SK-N-SH (cell line): ENCODE measurements around the gene SERINC1. TPM values are rescaled to one million over a fixed set of nuclear protein-coding genes. Genes with fewer than 3 reads are reported as not detected.

Source experiments
- CTCF ChIA-PET: fragments of 300-600, 350-600 bp; formaldehyde crosslinking; extraction: SDS; loops from one replicate; lab custom pipeline; 2021; lab: Yijun Ruan, JAX
- POLR2A ChIA-PET: fragments of 350-600 bp; sonication (Branson Sonifier 250); formaldehyde crosslinking; extraction: SDS; loops from one replicate; lab custom pipeline; 2020; ENCODE audit warnings: antibody characterized with exemption, inconsistent platforms; lab: Yijun Ruan, JAX
- DNase-seq: peaks from one replicate; pipeline ENCODE4 v3.0.0; 2012
- H2AFZ ChIP-seq: fragments of 200-600 bp; sonication (generic); 2 replicates; pipeline ENCODE4 v1.8.1; 2016; ENCODE audit warnings: antibody characterized with exemption, mild to moderate bottlenecking, low read depth
- H3F3A ChIP-seq: fragments of 200-600 bp; sonication (generic); replicated peaks from 2 replicates; pipeline ENCODE3; 2016; ENCODE audit warnings: antibody characterized with exemption, mild to moderate bottlenecking; ENCODE audit not compliant: insufficient read depth
- H3K27ac ChIP-seq, 2 experiments: fragments of 200-500 bp in 1 of 2; fragments of 200-600 bp in 1 of 2; sonication (Bioruptor generic) in 1 of 2; sonication (generic), shearing (Covaris generic) in 1 of 2; 2 replicates each; pipeline versions ENCODE4 v1.5.1 to v1.6.1; 2014 to 2016; ENCODE audit warnings: low read depth in 2 of 2, inconsistent platforms in 1 of 2, low read length in 1 of 2, mild to moderate bottlenecking in 1 of 2, mixed read lengths in 1 of 2
- H3K27me3 ChIP-seq: fragments of 200-600 bp; sonication (generic), shearing (Covaris generic); 2 replicates; pipeline ENCODE4 v1.6.1; 2016; ENCODE audit warnings: mixed run types; ENCODE audit not compliant: insufficient read depth
- H3K36me3 ChIP-seq, 2 experiments: fragments of 200-500 bp in 1 of 2; fragments of 200-600 bp in 1 of 2; sonication (Bioruptor generic) in 1 of 2; sonication (generic) in 1 of 2; replicated peaks in 1 of 2; 2 replicates each; pipeline versions ENCODE3 to v1.5.1; 2014 to 2016; ENCODE audit warnings: low read length in 1 of 2, mild to moderate bottlenecking in 1 of 2; ENCODE audit not compliant: insufficient read depth in 2 of 2, control insufficient read depth in 1 of 2
- H3K4me1 ChIP-seq, 2 experiments: fragments of 200-500 bp in 1 of 2; fragments of 200-600 bp in 1 of 2; sonication (Bioruptor generic) in 1 of 2; sonication (generic), shearing (Covaris generic) in 1 of 2; 2 replicates each; pipeline versions ENCODE4 v1.5.1 to v1.6.1; 2014 to 2016; ENCODE audit warnings: low read depth in 1 of 2, low read length in 1 of 2, mixed run types in 1 of 2; ENCODE audit not compliant: insufficient read depth in 2 of 2, control insufficient read depth in 1 of 2
- H3K4me2 ChIP-seq: fragments of 200-600 bp; sonication (generic), shearing (Covaris generic); 2 replicates; pipeline ENCODE4 v1.6.1; 2017; ENCODE audit warnings: mixed run types
- H3K4me3 ChIP-seq, 2 experiments: fragments of 200-500 bp in 1 of 2; fragments of 200-600 bp in 1 of 2; sonication (Bioruptor generic) in 1 of 2; sonication (generic), shearing (Covaris generic) in 1 of 2; 2 replicates each; pipeline versions ENCODE4 v1.5.1 to v1.8.1; 2014 to 2016; ENCODE audit warnings: low read depth in 2 of 2, inconsistent platforms in 1 of 2, low read length in 1 of 2, mild to moderate bottlenecking in 1 of 2, mixed read lengths in 1 of 2, moderate library complexity in 1 of 2
- H3K79me2 ChIP-seq: fragments of 200-600 bp; sonication (generic); 2 replicates; pipeline ENCODE4 v1.8.1; 2017; ENCODE audit warnings: mild to moderate bottlenecking; ENCODE audit not compliant: insufficient read depth
- H3K9ac ChIP-seq: fragments of 200-600 bp; sonication (generic); 2 replicates; pipeline ENCODE4 v1.6.1; 2017; ENCODE audit warnings: mixed run types
- H3K9me2 ChIP-seq: fragments of 200-600 bp; sonication (generic); 2 replicates; pipeline ENCODE4 v1.6.1; 2017; ENCODE audit warnings: mixed run types
- H3K9me3 ChIP-seq: fragments of 200-600 bp; sonication (generic); 2 replicates; pipeline ENCODE4 v1.6.1; 2017; ENCODE audit warnings: mixed run types, mild to moderate bottlenecking, moderate library complexity
- H4K20me1 ChIP-seq: fragments of 200-600 bp; sonication (generic); 2 replicates; pipeline ENCODE4 v1.6.1; 2017; ENCODE audit warnings: mild to moderate bottlenecking, mixed run types; ENCODE audit not compliant: insufficient read depth
- CHD2 ChIP-seq: fragments of 150-350 bp; IDR thresholded peaks from 2 replicates; pipeline ENCODE4 v1.6.1; 2018; ENCODE audit warnings: low read length; ENCODE audit not compliant: partially characterized antibody
- ELF1 ChIP-seq: IDR thresholded peaks from 2 replicates; pipeline ENCODE4 v1.4.0; 2012
- FOSL2 ChIP-seq: IDR thresholded peaks from 2 replicates; pipeline ENCODE4 v1.4.0; 2012; ENCODE audit warnings: low read depth, mild to moderate bottlenecking, moderate library complexity, borderline replicate concordance
- FOXJ3 ChIP-seq: sonication (generic); formaldehyde crosslinking; IDR thresholded peaks from 2 replicates; pipeline ENCODE4 v1.5.1; 2020; ENCODE audit warnings: mild to moderate bottlenecking, missing genetic modification reagents
- FOXM1 ChIP-seq: IDR thresholded peaks from 2 replicates; pipeline ENCODE4 v1.4.0; 2012; ENCODE audit warnings: low read depth, mild to moderate bottlenecking
- GABPA ChIP-seq: IDR thresholded peaks from 2 replicates; pipeline ENCODE4 v1.4.0; 2012; ENCODE audit warnings: low read depth, mild to moderate bottlenecking
- GATA2 ChIP-seq: sonication (generic); formaldehyde crosslinking; IDR thresholded peaks from 2 replicates; pipeline ENCODE4 v1.5.0; 2020; ENCODE audit warnings: mild to moderate bottlenecking, missing genetic modification reagents
- JUND ChIP-seq: IDR thresholded peaks from 2 replicates; pipeline ENCODE4 v1.4.0; 2012
- MEF2A ChIP-seq: IDR thresholded peaks from 2 replicates; pipeline ENCODE4 v1.4.0; 2012; ENCODE audit warnings: low read depth, borderline replicate concordance
- MXI1 ChIP-seq: IDR thresholded peaks from 2 replicates; pipeline ENCODE4 v1.6.1; 2012; ENCODE audit warnings: mild to moderate bottlenecking, low read depth, low read length, improper control_type of control experiment
- RAD21 ChIP-seq: IDR thresholded peaks from 2 replicates; pipeline ENCODE4 v1.6.1; 2012; ENCODE audit warnings: mild to moderate bottlenecking, low read length
- RFX5 ChIP-seq: IDR thresholded peaks from 2 replicates; pipeline ENCODE4 v1.6.1; 2012; ENCODE audit warnings: mild to moderate bottlenecking, improper control_type of control experiment, low read length
- SIN3A ChIP-seq: IDR thresholded peaks from 2 replicates; pipeline ENCODE4 v1.6.1; 2012; ENCODE audit warnings: low read depth, mild to moderate bottlenecking, low read length, moderate library complexity, borderline replicate concordance
- TCF12 ChIP-seq: IDR thresholded peaks from 2 replicates; pipeline ENCODE4 v1.4.0; 2012
- TEAD4 ChIP-seq: IDR thresholded peaks from 2 replicates; pipeline ENCODE4 v1.4.0; 2012; ENCODE audit warnings: mild to moderate bottlenecking, borderline replicate concordance; ENCODE audit not compliant: insufficient read depth
- YY1 ChIP-seq: IDR thresholded peaks from 2 replicates; pipeline ENCODE4 v1.4.0; 2012; ENCODE audit warnings: low read depth, mild to moderate bottlenecking
- WGBS: methylation state at CpG from one replicate; pipeline ENCODE4 v1.1.6; 2017; ENCODE audit warnings: low lambda C conversion rate; 5-methylcytosine and 5-hydroxymethylcytosine counted together
- polyA plus RNA-seq, 3 experiments: library from polyadenylated mRNA; depleted of rRNA; stranded (reverse); fragments of >200 nt; gene quantifications; 2 replicates each; pipeline ENCODE4 v1.2.3, GENCODE V29; 2012
- TF ChIP-seq, protein P1 (sequence below): IDR thresholded peaks from 2 replicates; pipeline ENCODE4 v1.4.0; 2012; ENCODE audit warnings: low read depth, borderline replicate concordance
- TF ChIP-seq, protein P2 (sequence below): IDR thresholded peaks from 2 replicates; pipeline ENCODE4 v1.4.0; 2012; ENCODE audit warnings: low read depth, borderline replicate concordance
- TF ChIP-seq, protein P3 (sequence below): fragments of 150-350 bp; IDR thresholded peaks from 2 replicates; pipeline ENCODE4 v1.6.1; 2016; ENCODE audit warnings: mild to moderate bottlenecking, low read depth, low read length
- TF ChIP-seq, protein P4 (sequence below): fragments of 200-600 bp; sonication (generic); IDR thresholded peaks from 2 replicates; pipeline ENCODE4 v1.6.1; 2017; ENCODE audit warnings: antibody characterized with exemption, mild to moderate bottlenecking, moderate library complexity

The SERINC1 gene
- polyA plus RNA-seq, 1 of the 3 experiments (the other 2 are of a cell fraction), result 55.2 TPM

DNA sequence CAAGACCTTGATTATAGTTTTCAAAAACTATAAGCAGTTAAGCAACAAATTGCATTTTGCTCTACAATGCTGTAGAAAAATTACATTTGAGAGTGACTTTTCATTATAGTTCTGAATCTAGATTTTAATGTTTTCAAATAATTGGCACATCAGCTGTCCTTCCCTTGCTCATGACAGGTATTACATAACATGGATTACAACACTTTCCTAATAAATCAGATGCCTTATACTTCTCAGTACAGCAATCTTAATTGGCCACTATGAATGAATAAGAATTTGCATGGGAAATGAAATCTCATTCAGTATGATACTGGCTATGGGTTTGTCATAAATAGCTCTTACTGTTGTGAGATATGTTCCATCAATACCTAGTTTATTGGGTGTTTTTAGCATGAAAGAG is 42.3 kb downstream of the SERINC1 start:
- H3K9me3 ChIP-seq, result no peaks in the 10 kb centered on the region
- H2AFZ ChIP-seq, result no peak overlapping the region
- TF ChIP-seq GATA2 (CRISPR knock-in tag), result no peak
- TF ChIP-seq MEF2A, result no peak
- TF ChIP-seq, protein P1, sequence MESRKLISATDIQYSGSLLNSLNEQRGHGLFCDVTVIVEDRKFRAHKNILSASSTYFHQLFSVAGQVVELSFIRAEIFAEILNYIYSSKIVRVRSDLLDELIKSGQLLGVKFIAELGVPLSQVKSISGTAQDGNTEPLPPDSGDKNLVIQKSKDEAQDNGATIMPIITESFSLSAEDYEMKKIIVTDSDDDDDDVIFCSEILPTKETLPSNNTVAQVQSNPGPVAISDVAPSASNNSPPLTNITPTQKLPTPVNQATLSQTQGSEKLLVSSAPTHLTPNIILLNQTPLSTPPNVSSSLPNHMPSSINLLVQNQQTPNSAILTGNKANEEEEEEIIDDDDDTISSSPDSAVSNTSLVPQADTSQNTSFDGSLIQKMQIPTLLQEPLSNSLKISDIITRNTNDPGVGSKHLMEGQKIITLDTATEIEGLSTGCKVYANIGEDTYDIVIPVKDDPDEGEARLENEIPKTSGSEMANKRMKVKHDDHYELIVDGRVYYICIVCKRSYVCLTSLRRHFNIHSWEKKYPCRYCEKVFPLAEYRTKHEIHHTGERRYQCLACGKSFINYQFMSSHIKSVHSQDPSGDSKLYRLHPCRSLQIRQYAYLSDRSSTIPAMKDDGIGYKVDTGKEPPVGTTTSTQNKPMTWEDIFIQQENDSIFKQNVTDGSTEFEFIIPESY, result no peak
- TF ChIP-seq, protein P2, sequence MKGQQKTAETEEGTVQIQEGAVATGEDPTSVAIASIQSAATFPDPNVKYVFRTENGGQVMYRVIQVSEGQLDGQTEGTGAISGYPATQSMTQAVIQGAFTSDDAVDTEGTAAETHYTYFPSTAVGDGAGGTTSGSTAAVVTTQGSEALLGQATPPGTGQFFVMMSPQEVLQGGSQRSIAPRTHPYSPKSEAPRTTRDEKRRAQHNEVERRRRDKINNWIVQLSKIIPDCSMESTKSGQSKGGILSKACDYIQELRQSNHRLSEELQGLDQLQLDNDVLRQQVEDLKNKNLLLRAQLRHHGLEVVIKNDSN, result no peak
- no peak for TF ChIP-seq FOXM1
- TF ChIP-seq YY1, result no peak
- no peaks in the 10 kb centered on the region for H3K27me3 ChIP-seq
- H3K4me1 ChIP-seq, result no peaks in the 10 kb centered on the region
- no peak overlapping the region for H3K9ac ChIP-seq
- no peak overlapping the region for H3K27ac ChIP-seq
- ChIA-PET CTCF (no interaction called here), POLR2A (no interaction called here)
- H4K20me1 ChIP-seq, result no peaks in the 10 kb centered on the region
- no peak overlapping the region for H3K4me2 ChIP-seq
- no peak overlapping the region for H3K4me3 ChIP-seq
- no peak for DNase-seq
- H3K79me2 ChIP-seq, result no peaks in the 10 kb centered on the region
- H3F3A ChIP-seq, result no peaks in the 10 kb centered on the region
- peaks cover 68 to 85% of the 10 kb centered on the region in 2 experiments for H3K36me3 ChIP-seq
- no peaks in the 10 kb centered on the region for H3K9me2 ChIP-seq

DNA sequence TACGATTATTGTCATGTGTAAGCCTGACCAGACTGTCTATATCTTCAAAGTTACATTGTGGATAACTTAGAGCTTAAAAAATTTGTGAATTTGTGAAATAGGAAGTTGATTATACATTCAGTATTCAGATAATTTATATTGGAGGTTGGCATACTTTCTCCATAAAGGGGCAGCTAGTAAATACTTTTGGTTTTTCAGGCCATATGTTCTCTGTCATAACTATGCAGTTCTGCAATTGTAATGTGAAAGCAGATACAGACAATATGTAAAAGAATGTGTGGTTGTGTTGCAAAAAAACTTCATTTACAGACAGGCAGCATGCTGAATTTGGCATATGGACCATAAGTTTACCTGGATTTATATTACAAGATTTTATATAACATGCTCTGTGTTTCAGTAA is 42.8 kb downstream of the SERINC1 start:
- CTCF ChIA-PET, result no interaction called here
- Histone ChIP-seq H3K27ac (no peak overlapping the region), H3K4me3 (no peak overlapping the region), H3K9ac (no peak overlapping the region), H4K20me1 (no peaks in the 10 kb centered on the region), H3K79me2 (no peaks in the 10 kb centered on the region), H3K9me3 (no peaks in the 10 kb centered on the region), H3K4me2 (no peak overlapping the region), H3K9me2 (no peaks in the 10 kb centered on the region), H3K4me1 (no peaks in the 10 kb centered on the region), H3F3A (no peaks in the 10 kb centered on the region), H2AFZ (no peak overlapping the region), H3K36me3 (peaks cover 69 to 90% of the 10 kb centered on the region in 2 experiments), H3K27me3 (no peaks in the 10 kb centered on the region)
- no peak for TF ChIP-seq GATA2 (CRISPR knock-in tag)
- no peak for TF ChIP-seq ELF1
- TF ChIP-seq, protein P3, sequence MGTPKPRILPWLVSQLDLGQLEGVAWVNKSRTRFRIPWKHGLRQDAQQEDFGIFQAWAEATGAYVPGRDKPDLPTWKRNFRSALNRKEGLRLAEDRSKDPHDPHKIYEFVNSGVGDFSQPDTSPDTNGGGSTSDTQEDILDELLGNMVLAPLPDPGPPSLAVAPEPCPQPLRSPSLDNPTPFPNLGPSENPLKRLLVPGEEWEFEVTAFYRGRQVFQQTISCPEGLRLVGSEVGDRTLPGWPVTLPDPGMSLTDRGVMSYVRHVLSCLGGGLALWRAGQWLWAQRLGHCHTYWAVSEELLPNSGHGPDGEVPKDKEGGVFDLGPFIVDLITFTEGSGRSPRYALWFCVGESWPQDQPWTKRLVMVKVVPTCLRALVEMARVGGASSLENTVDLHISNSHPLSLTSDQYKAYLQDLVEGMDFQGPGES, result no peak
- no peak for TF ChIP-seq RFX5
- TF ChIP-seq, protein P4, sequence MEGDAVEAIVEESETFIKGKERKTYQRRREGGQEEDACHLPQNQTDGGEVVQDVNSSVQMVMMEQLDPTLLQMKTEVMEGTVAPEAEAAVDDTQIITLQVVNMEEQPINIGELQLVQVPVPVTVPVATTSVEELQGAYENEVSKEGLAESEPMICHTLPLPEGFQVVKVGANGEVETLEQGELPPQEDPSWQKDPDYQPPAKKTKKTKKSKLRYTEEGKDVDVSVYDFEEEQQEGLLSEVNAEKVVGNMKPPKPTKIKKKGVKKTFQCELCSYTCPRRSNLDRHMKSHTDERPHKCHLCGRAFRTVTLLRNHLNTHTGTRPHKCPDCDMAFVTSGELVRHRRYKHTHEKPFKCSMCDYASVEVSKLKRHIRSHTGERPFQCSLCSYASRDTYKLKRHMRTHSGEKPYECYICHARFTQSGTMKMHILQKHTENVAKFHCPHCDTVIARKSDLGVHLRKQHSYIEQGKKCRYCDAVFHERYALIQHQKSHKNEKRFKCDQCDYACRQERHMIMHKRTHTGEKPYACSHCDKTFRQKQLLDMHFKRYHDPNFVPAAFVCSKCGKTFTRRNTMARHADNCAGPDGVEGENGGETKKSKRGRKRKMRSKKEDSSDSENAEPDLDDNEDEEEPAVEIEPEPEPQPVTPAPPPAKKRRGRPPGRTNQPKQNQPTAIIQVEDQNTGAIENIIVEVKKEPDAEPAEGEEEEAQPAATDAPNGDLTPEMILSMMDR, result no peak
- TF ChIP-seq FOXJ3 (CRISPR knock-in tag), result no peak
- TF ChIP-seq TCF12, result no peak
- TF ChIP-seq RAD21, result no peak
- TF ChIP-seq FOSL2, result no peak
- TF ChIP-seq GABPA, result no peak
- TF ChIP-seq JUND, result no peak
- TF ChIP-seq FOXM1, result no peak
- no peak for TF ChIP-seq CHD2
- TF ChIP-seq SIN3A, result no peak
- no peak for TF ChIP-seq MEF2A
- TF ChIP-seq MXI1, result no peak
- TF ChIP-seq YY1, result no peak
- TF ChIP-seq TEAD4, result no peak
- DNase-seq, result no peak
- POLR2A ChIA-PET, result interaction anchor here (0.6 kb wide), 1 partner anchor 35 kb away, joined by 3 read pairs; no protein-coding TSS in a partner anchor
- WGBS, result 89% methylated on average over 1 of the region's 1 CpG
